HG03342 (cell line): ENCODE results near the gene CLIC5.

ENCODE experiments used
- ATAC-seq: cut with Tn5 transposase; IDR thresholded peaks from one replicate; pipeline ENCODE4 v1.9.1; 2021; ENCODE audit warnings: mild to moderate bottlenecking, moderate library complexity; ENCODE audit not compliant: unreplicated experiment

Gene CLIC5

GRCh38 chr6:45900808-45901752 lies 114.6 kb downstream of the CLIC5 start:
- ATAC-seq, result no peak

- no peak for ATAC-seq
Measured at GRCh38 chr6:45899683-45899946, 116.0 kb downstream of the CLIC5 start.

GRCh38 chr6:45898941-45899682 lies 116.5 kb downstream of the CLIC5 start:
- no peak for ATAC-seq

- no peak for ATAC-seq
Measured at GRCh38 chr6:45896783-45897441, 118.7 kb downstream of the CLIC5 start.

GRCh38 chr6:45895569-45895968 lies 120.1 kb downstream of the CLIC5 start:
- ATAC-seq, result no peak

DNA sequence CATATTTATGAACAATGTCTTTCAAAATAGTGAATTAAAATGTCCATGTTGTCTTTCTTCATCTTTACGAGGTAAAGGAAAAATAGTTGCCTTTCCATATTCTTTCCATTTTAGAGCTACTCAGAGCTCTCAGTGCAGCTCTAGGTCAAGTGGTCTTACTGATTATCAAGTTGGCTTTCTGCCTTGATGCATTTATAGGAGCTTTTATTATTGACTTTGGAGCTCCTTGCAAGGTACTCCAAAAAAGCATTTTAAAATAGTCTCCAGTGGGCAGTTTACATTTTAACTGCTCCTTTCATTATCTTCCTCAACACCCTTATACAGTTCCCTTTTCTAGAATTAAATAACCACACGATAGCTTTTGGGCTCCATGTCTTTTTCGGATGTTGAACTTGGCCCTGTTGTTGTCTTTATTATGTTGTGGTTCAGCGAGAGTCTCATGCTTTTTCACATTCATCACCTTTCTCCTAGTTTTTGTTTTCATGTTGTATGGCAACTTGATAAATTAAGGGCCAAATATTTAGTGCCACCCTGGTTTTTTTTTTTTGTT lies 122.9 kb downstream of the CLIC5 start:
- no peak for ATAC-seq

DNA sequence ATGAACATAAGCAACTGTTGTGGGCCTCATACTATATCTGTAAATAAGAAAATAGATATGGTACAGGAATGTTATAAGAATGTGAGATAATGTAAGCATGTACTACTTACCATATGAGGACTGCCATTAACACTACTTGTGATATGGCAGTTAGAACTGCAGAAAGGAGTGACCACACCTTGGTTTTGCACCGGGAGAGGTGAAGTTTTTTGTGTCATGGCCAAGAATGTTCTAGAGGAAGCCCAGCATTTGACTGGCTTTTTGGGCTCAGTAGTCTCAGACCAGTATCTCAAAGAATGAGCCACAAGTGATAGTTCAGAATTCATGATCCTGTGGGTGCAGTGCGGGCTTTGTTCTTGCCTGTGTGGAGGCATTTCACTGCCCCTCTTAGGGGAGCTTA lies 123.5 kb downstream of the CLIC5 start:
- no peak for ATAC-seq

- ATAC-seq, result no peak
Measured at GRCh38 chr6:45886776-45887175, 128.9 kb downstream of the CLIC5 start.

DNA sequence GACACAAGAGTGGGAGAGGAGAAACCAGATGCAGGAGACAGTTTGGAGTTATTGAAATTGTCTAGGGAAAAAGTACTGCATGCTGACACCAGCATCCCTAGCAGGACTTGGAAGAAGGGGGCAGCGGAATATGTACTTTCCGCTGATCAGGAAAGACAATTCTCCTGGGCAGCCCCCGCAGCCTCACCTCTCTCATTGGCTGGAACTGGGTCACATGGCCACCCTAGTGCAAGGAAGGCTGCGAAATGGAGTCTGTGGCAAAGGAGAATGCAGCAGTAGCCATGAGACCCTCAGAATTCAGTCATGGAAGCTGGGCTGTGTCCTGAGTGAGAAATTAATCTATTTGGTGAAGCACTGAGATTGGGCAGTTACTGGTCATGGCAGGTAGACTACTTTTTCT lies 131.3 kb downstream of the CLIC5 start:
- ATAC-seq, result no peak

DNA sequence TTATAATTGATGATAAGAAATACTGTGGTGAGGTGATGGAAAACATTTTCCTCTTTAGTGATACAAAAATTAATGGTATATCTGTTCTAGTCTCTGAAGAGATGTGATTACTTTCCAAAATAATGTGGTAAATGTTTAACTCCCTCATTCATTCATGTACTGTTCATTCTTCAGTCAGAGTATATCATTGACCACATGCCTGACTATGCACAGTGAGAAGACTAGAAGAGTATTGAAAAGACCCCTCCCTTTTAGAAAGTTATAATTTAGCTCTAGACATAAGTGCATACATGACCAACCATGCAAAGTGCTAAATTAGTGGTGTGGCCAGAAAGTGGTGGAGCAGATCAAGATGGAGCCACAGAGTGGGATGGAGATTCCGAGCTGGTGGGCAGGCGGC lies 133.0 kb downstream of the CLIC5 start:
- no peak for ATAC-seq

DNA sequence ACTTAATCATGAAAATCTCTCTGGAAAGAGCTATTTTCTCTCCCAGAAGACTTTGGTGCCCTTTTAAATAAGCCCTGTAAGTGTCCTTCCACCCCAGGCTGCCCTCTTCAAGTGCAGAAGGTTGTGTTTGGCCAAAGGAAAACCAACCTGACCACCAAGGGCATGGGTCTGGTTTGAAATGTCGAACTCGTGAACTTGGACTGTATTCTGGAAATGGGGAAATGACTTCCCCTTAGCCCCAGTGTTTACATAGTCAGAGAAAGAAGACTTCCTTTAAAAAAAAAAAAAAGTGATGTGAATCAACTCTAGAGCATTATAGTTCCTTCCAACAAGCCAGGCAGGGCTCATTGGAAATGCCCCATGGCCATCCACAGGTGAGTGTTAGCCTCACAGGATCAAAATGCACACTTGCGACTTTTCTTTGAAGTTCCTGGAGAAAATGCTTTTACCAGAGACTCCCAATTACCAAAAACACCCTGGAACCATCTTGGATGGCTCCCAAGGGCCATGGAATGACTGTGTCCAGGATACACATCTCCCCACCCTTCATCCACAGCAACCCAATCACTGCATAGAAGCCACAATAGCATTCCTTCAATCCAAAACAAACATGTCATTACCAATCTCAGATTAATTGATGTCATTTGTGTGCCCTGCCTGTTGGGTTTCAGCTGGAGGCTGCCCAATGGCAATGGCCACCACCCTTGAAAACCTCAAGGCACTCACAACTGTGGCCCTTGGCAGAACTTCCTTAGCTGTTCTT lies 133.8 kb downstream of the CLIC5 start:
- no peak for ATAC-seq

DNA sequence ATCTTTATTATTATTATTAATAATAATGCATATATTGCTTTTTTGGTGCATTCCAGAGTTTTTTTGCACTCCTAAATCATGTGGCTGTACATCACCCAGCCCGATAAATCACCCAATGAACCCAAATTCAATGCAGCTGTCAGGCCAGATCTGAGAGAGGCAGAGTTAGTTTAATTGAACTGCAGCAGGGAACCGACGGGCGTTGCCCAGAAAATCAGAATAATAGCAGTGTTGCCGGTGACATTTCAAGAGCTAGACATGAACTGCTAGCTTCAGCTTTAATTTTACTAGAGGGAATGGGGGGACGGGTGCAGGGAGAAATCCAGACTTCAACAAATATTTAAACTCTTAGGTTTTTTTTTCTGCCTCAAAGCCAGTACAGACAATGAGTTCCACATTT lies 135.0 kb downstream of the CLIC5 start:
- no peak for ATAC-seq

DNA sequence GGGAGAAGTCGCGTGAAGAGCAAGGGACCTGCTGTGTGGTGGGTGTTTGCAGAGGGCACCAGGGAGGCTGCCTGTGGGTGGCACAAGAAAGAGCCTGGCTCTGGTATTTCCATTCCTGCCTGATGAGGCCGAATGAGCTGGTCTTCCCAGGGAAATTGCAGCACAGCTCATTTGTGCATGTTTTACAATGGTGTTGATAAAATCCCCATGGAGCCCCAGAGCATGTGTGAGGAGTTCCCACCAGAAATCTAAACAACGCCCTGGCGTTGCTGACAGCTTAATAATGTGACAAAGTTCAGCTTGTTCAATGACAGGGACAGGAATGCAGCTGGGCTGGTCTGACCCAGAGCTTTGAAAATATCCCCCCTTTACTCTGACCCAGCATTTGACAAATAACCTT lies 135.5 kb downstream of the CLIC5 start:
- ATAC-seq, result no peak

- no peak for ATAC-seq
Measured at GRCh38 chr6:45877970-45878590, 137.6 kb downstream of the CLIC5 start.

GRCh38 chr6:45872827-45873365 lies 142.8 kb downstream of the CLIC5 start:
- ATAC-seq, result no peak

DNA sequence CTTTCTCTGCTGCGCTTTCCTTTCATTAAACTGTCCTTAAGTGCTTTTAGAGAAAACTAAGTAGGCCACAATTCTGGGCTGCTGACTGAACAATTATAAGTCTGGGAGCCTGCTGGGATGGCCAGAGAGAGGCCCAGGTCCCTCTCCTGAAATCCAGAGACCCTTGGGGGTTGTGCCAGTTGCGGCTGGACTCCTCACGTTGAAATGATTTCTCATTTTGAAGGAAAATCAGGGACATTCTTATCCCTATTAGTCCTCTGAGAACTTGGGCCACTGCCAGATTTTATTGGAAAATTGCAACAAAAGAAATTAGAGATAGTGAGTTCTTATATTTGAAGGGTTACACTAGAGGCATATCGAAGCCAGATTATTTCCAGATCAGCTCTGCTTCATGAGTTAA lies 145.1 kb downstream of the CLIC5 start:
- no peak for ATAC-seq

GRCh38 chr6:45864651-45865050 lies 151.0 kb downstream of the CLIC5 start:
- no peak for ATAC-seq

DNA sequence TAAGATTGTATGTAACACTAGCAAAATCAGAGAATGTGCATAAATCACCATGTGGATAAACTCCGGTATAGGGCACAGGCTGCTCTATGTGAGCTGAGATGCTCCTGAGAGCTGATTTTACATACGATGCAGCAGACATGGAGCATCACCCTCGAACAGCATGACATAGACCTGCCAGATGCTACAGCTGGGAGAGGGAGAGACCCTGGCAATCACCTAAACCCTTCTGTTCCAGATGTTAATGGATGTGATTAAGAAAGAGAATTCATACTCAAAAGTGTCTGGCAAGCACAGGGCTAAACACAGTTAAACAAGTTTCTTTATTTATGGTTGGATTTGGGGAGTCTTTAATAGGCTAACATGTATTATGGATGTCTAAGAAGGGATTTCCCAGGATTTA lies 157.0 kb downstream of the CLIC5 start:
- ATAC-seq, result no peak

GRCh38 chr6:45857827-45858226 lies 157.8 kb downstream of the CLIC5 start:
- no peak for ATAC-seq
